OCI-LY3 (cell line): Measurements from ENCODE around the gene EXOSC10.

Source experiments
- CTCF ChIP-seq: fragments of 200-600, 300-600 bp; sonication (generic); IDR thresholded peaks from 2 replicates; pipeline ENCODE4 v1.5.1; 2014; ENCODE audit warnings: antibody characterized with exemption, low read length, low read depth
- EZH2phosphoT487 ChIP-seq: fragments of 200-600 bp; shearing (Covaris generic); IDR thresholded peaks from 2 replicates; pipeline ENCODE4 v1.6.1; 2018; ENCODE audit warnings: antibody characterized with exemption, mixed run types, low read depth

DNA sequence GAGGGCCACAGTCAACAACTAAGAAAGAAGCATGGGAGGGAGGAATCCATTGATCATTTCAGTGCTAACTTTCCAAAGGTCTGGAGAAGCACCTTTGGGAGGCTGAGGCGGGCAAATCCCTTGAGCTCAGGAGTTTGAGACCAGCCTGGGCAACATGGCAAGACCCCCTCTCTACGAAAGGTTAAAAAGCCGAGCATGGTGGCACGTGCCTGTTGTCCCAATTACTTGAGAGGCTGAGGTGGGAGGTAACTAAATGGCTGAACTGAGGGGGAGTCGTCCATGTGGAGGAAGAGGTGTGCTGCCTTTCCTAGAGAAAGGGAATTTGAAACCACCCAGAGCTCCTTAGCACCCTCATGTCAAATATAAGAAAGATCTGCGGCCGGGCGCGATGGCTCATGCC is 68.8 kb downstream of the EXOSC10 start:
- TF ChIP-seq CTCF (no peak), EZH2phosphoT487 (no peak)
